GM13977 (cell line): ENCODE data around the gene TBC1D24.

Experiments
- DNase-seq: peaks from one replicate; pipeline ENCODE4 v3.0.0; 2012; ENCODE audit warnings: low spot score
- in situ Hi-C: fragments of 300-500 bp; cut with MboI; formaldehyde crosslinking; loops from one replicate; pipeline ENCODE4 v1.12.0; 2022; ENCODE audit warnings: low sequenced_read_pairs, low pct_unique_long_range_greater_than_20kb, mixed read lengths, inconsistent platforms; ENCODE audit not compliant: unreplicated experiment
- TF ChIP-seq, protein P1 (sequence below): IDR thresholded peaks from 2 replicates; pipeline ENCODE4 v1.5.1; 2012; ENCODE audit warnings: mild to moderate bottlenecking, control low read depth; ENCODE audit not compliant: insufficient read depth; ENCODE audit errors: extremely low read depth, missing control alignments

The TBC1D24 gene

DNA sequence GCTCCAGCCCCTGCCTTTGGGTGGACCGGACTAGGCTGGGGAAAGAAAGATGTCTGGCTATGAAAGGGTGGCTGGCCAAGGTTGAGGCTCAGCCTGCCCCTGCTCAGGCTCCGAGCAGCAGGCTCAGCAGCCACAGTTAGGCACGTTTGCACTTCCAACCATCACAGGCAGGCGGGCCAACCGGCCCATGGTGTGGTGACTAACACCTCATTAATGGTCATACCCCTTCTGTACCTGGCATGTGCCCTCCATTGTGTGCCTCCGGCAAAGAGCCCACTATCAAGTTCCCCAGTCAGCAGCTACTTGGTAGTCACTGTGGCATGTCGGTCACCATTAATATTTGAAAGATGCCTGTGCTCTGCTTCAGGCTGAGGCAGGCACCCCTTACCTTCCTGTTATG, 6.7 kb downstream of the TBC1D24 start:
- in situ Hi-C loops = loop anchor here (10.0 kb wide), 1 partner anchor 127 kb away; no protein-coding TSS in a partner anchor

DNA sequence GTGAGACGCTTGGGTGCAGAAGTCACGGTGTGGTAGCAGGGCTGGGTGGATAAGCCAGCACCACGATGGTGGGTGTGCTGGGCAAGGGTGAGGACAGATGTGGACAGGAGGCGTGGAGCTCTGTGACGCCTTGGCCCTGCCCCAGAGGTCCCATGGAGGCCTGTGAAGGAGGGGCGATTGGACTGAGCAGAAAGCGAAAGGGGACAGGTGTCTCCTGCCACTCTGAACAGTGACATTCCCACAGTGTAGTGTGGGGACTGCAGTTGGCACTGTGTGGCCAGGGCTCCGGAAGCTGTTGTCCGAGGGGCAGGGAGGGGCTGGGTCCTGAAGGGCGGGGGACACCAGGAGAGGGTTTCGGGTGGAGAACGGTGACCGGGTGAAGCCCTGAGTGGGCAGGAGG, 7.3 kb downstream of the TBC1D24 start:
- DNase-seq = no peak
- in situ Hi-C loops = loop anchor here (10.0 kb wide), 1 partner anchor 127 kb away; no protein-coding TSS in a partner anchor
- TF ChIP-seq, protein P1, sequence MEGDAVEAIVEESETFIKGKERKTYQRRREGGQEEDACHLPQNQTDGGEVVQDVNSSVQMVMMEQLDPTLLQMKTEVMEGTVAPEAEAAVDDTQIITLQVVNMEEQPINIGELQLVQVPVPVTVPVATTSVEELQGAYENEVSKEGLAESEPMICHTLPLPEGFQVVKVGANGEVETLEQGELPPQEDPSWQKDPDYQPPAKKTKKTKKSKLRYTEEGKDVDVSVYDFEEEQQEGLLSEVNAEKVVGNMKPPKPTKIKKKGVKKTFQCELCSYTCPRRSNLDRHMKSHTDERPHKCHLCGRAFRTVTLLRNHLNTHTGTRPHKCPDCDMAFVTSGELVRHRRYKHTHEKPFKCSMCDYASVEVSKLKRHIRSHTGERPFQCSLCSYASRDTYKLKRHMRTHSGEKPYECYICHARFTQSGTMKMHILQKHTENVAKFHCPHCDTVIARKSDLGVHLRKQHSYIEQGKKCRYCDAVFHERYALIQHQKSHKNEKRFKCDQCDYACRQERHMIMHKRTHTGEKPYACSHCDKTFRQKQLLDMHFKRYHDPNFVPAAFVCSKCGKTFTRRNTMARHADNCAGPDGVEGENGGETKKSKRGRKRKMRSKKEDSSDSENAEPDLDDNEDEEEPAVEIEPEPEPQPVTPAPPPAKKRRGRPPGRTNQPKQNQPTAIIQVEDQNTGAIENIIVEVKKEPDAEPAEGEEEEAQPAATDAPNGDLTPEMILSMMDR = no peak

More for the DNA sequence above, 6.7 kb downstream of the TBC1D24 start:
- no peak for DNase-seq
- TF ChIP-seq, protein P1 = no peak

DNA sequence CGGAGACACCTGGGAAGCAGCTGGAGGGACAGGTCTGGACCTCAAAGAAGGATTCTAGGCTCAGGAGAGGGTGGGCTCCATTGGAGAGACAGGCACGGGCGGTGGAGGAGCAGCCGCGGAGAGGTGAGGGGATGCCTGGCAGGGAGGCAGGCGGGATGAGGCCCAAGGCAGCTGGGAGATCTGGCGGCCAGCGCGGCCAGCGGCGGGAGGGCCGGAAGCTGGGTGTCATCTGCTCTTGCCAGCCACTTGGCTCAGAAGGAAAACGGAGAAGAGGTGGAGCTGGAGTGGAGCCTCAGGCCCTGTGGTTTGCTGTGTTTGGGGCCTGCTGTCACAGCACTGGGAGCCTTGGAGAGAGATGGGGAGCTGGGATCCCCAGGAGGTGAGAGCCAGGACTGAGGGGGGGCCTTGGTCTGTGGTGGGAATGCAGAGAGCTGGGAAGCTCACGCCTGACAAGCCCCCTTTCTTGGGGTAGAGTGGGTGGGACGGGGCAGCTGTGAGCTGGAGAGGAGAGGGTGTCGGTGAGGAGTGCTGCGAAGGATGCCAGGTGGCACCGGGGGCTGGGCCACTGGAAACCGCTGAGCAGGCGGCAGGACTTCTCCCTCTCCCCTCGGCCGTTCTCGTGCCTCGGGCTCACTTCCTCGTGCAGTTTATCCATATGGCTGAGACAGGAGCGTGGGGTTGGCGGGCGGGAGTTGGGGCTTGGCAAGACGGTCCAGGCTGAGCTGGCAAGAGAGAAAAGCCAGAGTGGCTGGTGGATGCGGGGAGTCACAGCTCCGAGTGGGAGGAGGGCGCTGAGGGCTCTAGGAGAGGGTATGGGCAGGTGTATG, 8.0 kb downstream of the TBC1D24 start:
- DNase-seq = no peak
- TF ChIP-seq, protein P1 = no peak
- in situ Hi-C loops = loop anchor here (10.0 kb wide), 1 partner anchor 128 kb away; no protein-coding TSS in a partner anchor

DNA sequence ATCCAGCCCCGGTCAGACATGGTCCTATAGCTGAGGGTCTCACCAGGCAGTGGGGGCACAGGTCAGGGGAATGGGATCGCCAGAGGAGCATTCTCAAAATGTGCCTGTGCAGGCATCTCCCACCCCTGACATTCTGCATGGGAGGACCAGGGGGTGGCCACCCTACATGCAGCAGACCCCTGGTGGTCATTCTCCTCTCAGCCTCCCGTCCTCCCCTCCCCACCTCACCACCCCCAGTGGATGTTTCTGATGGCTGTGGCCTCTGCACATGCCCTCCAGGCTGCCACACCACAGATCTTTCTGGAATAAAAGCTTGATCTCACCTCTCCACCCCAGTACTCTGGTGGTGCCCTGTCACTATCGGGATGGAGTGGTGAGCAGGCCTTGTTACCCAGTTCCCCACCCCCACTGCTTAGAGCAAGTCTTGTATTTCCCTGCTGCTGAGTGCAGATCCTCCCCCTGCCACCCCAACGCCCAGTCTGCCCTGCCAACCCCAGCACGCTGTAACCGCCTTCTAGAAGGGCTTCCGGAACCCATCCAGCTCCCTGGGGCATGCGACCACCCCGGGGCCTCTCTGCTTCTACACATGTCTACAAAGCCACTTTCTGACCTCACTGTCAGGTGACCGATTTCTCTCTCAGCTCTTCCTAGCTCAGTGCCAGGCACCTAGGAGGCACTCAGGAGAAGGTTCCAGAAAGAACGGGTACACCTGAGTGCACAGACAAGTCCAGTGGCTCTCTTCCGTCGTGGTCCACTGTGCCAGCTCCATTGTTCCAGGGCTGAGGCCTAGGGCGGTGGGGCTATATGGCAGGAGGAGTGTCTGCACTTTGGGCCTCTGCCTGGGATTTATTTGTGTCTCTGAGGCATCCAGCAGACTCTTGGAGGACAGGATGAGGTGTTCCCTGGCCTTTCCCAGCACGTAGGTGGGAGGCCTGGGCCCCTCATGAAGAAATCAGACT, 9.3 kb downstream of the TBC1D24 start:
- in situ Hi-C loops = loop anchor here (10.0 kb wide), 1 partner anchor 129 kb away; no protein-coding TSS in a partner anchor
- TF ChIP-seq, protein P1 = no peak
- DNase-seq = no peak

DNA sequence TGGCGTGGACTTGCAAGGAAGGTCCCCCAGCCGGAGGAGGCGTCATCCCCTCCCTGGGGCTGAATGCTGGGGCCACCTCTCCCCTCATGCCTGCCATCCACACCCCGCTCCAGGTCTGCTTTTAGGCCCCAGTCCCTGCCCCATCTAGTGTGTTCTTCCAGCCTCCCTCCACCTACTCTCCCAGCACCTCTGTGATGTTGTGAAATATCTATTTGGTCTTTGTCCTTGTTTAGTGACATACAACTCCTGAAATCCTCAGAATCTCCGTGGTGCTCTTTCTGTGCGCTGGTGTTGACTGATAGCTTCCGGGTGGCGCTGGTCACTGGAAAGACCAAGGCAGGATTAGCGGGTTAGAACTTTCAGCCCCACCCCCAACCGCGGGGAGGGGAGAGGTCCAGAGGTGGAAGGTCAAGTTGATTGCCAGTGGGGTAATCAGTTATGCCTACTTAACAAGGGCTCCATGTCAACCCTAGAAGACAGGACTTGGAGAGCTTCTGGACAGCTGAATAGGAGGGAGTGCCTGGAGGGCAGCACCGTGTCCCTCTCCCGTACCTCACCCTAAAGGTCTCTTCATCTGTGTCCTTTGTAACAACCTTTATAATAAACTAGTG, 10.1 kb downstream of the TBC1D24 start:
- DNase-seq = no peak
- TF ChIP-seq, protein P1 = no peak
- in situ Hi-C loops = loop anchor here (10.0 kb wide), 1 partner anchor 130 kb away; no protein-coding TSS in a partner anchor
